Gastroesophageal sphincter (tissue), 4 donors: Measurements from ENCODE around the gene LMNA. TPM values are rescaled to one million over a fixed set of nuclear protein-coding genes. Genes with fewer than 3 reads are reported as not detected.

ENCODE experiments used
- ATAC-seq: fragments of 150-250 bp; one replicate; pipeline ENCODE4 v1.9.1; 2016; ENCODE audit warnings: mild to moderate bottlenecking, moderate library complexity
- H3K27ac ChIP-seq, 4 donors: fragments of 200-600 bp; sonication (generic) in 3 of 4; 1 replicate in 3 of 4; 2 replicates in 1 of 4; pipeline ENCODE4 v1.5.1; 2016 to 2019
- H3K27me3 ChIP-seq: fragments of 200-600 bp; sonication (generic); one replicate; pipeline ENCODE4 v1.5.1; 2019
- H3K36me3 ChIP-seq, 2 donors: fragments of 200-600 bp; sonication (generic); one replicate each; pipeline ENCODE4 v1.5.1; 2019; ENCODE audit warnings: control low read depth in 1 of 2
- H3K4me1 ChIP-seq, 3 donors: fragments of 200-600 bp; sonication (generic); 1 replicate in 2 of 3; 2 replicates in 1 of 3; pipeline ENCODE4 v1.5.1; 2016 to 2019; ENCODE audit warnings: control low read depth in 2 of 3
- H3K4me3 ChIP-seq, 2 donors: fragments of 200-600 bp; sonication (generic); one replicate each; pipeline ENCODE4 v1.5.1; 2019; ENCODE audit warnings: mild to moderate bottlenecking in 1 of 2, moderate library complexity in 1 of 2
- H3K9me3 ChIP-seq, 3 donors: fragments of 200-600 bp; sonication (generic); one replicate each; pipeline ENCODE4 v1.5.1; 2017 to 2019; ENCODE audit warnings: control low read depth in 2 of 3
- CTCF ChIP-seq, 4 experiments: fragments of 200-600 bp in 2 of 4; fragments of 450-650 bp in 2 of 4; sonication (generic) in 1 of 4; IDR thresholded peaks; one replicate each; pipeline ENCODE4 v1.5.1; 2017 to 2019; ENCODE audit warnings: antibody characterized with exemption in 4 of 4, mild to moderate bottlenecking in 2 of 4, moderate library complexity in 2 of 4
- EP300 ChIP-seq: sonication (generic); formaldehyde crosslinking; IDR thresholded peaks from one replicate; pipeline ENCODE4 v1.6.1; 2017; ENCODE audit warnings: antibody characterized with exemption, mild to moderate bottlenecking
- POLR2A ChIP-seq, 2 donors: fragments of 450-650 bp; IDR thresholded peaks; one replicate each; pipeline ENCODE4 v1.6.1; 2017; ENCODE audit warnings: antibody characterized with exemption in 2 of 2, mild to moderate bottlenecking in 2 of 2, moderate library complexity in 1 of 2
- POLR2AphosphoS5 ChIP-seq: sonication (generic); formaldehyde crosslinking; IDR thresholded peaks from one replicate; pipeline ENCODE4 v1.6.1; 2017; ENCODE audit warnings: antibody characterized with exemption
- WGBS, 2 donors: methylation state at CpG; one replicate each; pipeline ENCODE4 v1.1.5; 2018; ENCODE audit warnings: low coverage in 1 of 2; 5-methylcytosine and 5-hydroxymethylcytosine counted together
- total RNA-seq, 4 donors: library from RNA; depleted of rRNA; stranded (reverse); fragments of >200 nt; gene quantifications; one replicate each; pipeline ENCODE4 v1.1.0, GENCODE V29; 2016

Gene LMNA
- total RNA-seq, 4 donors from 2014 or later = 327 to 617 (median 519) TPM

- Histone ChIP-seq H3K27me3 (peaks cover 41% of the 10 kb centered on the region), H3K9me3 (no peaks in the 10 kb centered on the region), H3K27ac (no peak overlapping the region), H3K36me3 (no peaks in the 10 kb centered on the region), H3K4me1 (peaks cover 6 to 20% (median 14%) of the 10 kb centered on the region in 3 donors), H3K4me3 (no peak overlapping the region)
- no peak for ATAC-seq
- WGBS, 2 donors = 11 to 23% methylated on average over 4 to 5 of the region's 10 CpGs
- TF ChIP-seq POLR2AphosphoS5 (no peak), POLR2A (IDR thresholded peaks at IDR 0.05) (no peak), EP300 (no peak), CTCF (IDR thresholded peaks at IDR 0.05) (no peak)
These were observed 36.0 kb downstream of the LMNA start for GRCh38 chr1:156150333-156151011.

- 100% methylated on average over 1 of the region's 6 CpGs; no CpG with 5 or more reads in 1 of the 2 donors for WGBS, 2 donors
- peaks cover 5 to 12% (median 9%) of the 10 kb centered on the region in 3 donors for H3K4me1 ChIP-seq
- no peak for TF ChIP-seq POLR2AphosphoS5
- H3K27ac ChIP-seq = no peak overlapping the region
- H3K27me3 ChIP-seq = peaks cover 41% of the 10 kb centered on the region
- ATAC-seq = no peak
- no peaks in the 10 kb centered on the region for H3K36me3 ChIP-seq
- H3K4me3 ChIP-seq = no peak overlapping the region
- no peaks in the 10 kb centered on the region for H3K9me3 ChIP-seq
These were observed 36.7 kb downstream of the LMNA start for GRCh38 chr1:156151093-156151688.

GRCh38 chr1:156152628-156153027 lies 38.1 kb downstream of the LMNA start:
- Histone ChIP-seq H3K27ac (no peak overlapping the region), H3K9me3 (no peaks in the 10 kb centered on the region), H3K27me3 (peaks cover 41% of the 10 kb centered on the region), H3K36me3 (no peaks in the 10 kb centered on the region), H3K4me3 (no peak overlapping the region), H3K4me1 (no peaks in the 10 kb centered on the region)
- WGBS, 2 donors = 44 to 71% methylated on average over 2 to 5 of the region's 5 CpGs
- no peak for ATAC-seq
- TF ChIP-seq POLR2A (IDR thresholded peaks at IDR 0.05) = no peak
- no peak for TF ChIP-seq POLR2AphosphoS5
- TF ChIP-seq EP300 = no peak

- no peak for TF ChIP-seq CTCF (IDR thresholded peaks at IDR 0.05)
- no peak for TF ChIP-seq EP300
- TF ChIP-seq POLR2A (IDR thresholded peaks at IDR 0.05) = no peak
- no peak for TF ChIP-seq POLR2AphosphoS5
- Histone ChIP-seq H3K27me3 (peaks cover 41% of the 10 kb centered on the region), H3K27ac (no peak within 1 kb of the TSS), H3K4me3 (no peak within 1 kb of the TSS), H3K36me3 (no peaks in the 10 kb centered on the region), H3K4me1 (no peaks in the 10 kb centered on the region), H3K9me3 (no peaks in the 10 kb centered on the region)
- 79 to 92% methylated on average over 2 to 6 of the region's 10 CpGs for WGBS, 2 donors
- no peak for ATAC-seq
These were observed 38.9 kb downstream of the LMNA start, which contains the start of gene SEMA4A for GRCh38 chr1:156153362-156153761. SEMA4A (plus strand) TSS chr1:156153585; CDS start chr1:156154579, 994 bp downstream.

GRCh38 chr1:156154317-156154749 lies 39.8 kb downstream of the LMNA start:
- ATAC-seq = peak; percentile 12
- WGBS, 2 donors = 66 to 92% methylated on average over 2 to 6 of the region's 11 CpGs
- no peak for TF ChIP-seq POLR2A (IDR thresholded peaks at IDR 0.05)
- TF ChIP-seq POLR2AphosphoS5 = no peak
- TF ChIP-seq CTCF (IDR thresholded peaks at IDR 0.05) = no peak
- no peak for TF ChIP-seq EP300
- peaks cover 40% of the 10 kb centered on the region for H3K27me3 ChIP-seq
- no peak overlapping the region for H3K27ac ChIP-seq
- no peaks in the 10 kb centered on the region for H3K36me3 ChIP-seq
- no peak overlapping the region for H3K4me3 ChIP-seq
- H3K9me3 ChIP-seq = no peaks in the 10 kb centered on the region
- H3K4me1 ChIP-seq = no peaks in the 10 kb centered on the region
